ENCODE results near the gene RCAN2. TPM values are rescaled to one million over a fixed set of nuclear protein-coding genes. Genes with fewer than 3 reads are reported as not detected.

RCAN2 gene
- total RNA-seq, 2 experiments from 2014 or later = not detected

DNA sequence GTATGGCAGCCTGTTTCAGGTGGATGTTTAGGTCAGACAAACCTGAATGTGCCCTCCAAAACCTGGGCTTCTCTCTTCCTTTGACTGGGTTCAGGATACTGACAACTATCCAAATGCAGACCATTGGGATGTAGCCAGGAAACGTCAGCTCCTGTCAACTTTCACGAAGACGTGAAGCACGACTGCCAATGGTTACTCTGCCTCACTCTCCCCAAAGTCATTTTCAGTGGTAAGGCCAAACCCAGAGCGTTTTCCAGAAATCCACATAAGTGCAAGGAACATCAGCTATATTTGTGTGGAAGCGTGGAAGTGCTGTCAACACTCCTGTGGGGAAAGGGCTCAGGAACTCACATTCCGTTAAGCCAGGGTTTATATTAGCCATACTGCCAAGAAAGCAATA lies 20.1 kb upstream of the RCAN2 start:
- H4K20me1 ChIP-seq (ENCODE audit: insufficient read depth, low read length) = no peaks in the 10 kb centered on the region
- no peak for TF ChIP-seq CTCF (conservative IDR thresholded peaks at IDR 0.05; ENCODE audit: low read length)
- TF ChIP-seq EZH2phosphoT487 (IDR thresholded peaks at IDR 0.05; ENCODE audit: borderline replicate concordance, low read depth, low read length) = no peak
- intact Hi-C loops (cut with micrococcal nuclease; ENCODE audit: unreplicated experiment) = no loop called here
- no peak for DNase-seq (ENCODE audit: low spot score)
- no peaks in the 10 kb centered on the region for H3K36me3 ChIP-seq (ENCODE audit: insufficient read depth, low read length)
- no TSS peak for BruUV-seq (replicated peaks)
- no peak overlapping the region for H3K27ac ChIP-seq (ENCODE audit: low read depth, low read length, poor library complexity, severe bottlenecking)
- H3K4me2 ChIP-seq (ENCODE audit: low read length) = no peak overlapping the region
- POLR2A ChIA-PET = interaction anchor here (1.0 to 2.1 kb wide), 3 partner anchors 10 to 11 kb away, joined by 3 to 5 read pairs (median 5); no protein-coding TSS in a partner anchor
- no peak overlapping the region for H3K4me3 ChIP-seq (ENCODE audit: low read depth, low read length, poor library complexity, severe bottlenecking)
- no peaks in the 10 kb centered on the region for H3K9me3 ChIP-seq (ENCODE audit: low read length)
- H2AFZ ChIP-seq (ENCODE audit: low read length) = no peak overlapping the region
- H3K9me2 ChIP-seq (ENCODE audit: insufficient read depth, low read length) = no peaks in the 10 kb centered on the region
- no peaks in the 10 kb centered on the region for H3K4me1 ChIP-seq (ENCODE audit: insufficient read depth, low read length, poor library complexity, severe bottlenecking)
- H3K79me2 ChIP-seq (ENCODE audit: insufficient read depth, low read depth, low read length) = no peaks in the 10 kb centered on the region
- CTCF ChIA-PET (ENCODE audit: unreplicated experiment) = no interaction called here

DNA sequence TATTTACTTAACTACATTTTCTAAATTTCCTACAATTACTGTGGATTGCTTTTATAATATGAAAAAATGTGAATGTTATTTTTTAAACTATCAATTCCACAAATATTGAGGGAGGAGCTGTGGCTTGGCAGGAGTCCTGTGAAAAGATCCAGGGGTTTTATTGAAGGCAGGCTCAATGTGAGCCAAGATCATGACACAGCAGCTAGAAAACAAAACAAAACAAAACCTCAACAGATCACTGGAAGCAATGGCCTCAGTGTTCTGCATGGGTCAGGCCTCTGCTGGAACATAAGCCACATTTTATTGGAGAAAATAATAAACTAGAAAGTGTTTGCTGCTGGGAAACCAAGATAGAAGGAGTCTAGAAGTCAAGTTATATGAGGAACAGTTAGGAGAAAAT lies 19.4 kb upstream of the RCAN2 start:
- Histone ChIP-seq H3K79me2 (ENCODE audit: insufficient read depth, low read depth, low read length) (no peaks in the 10 kb centered on the region), H2AFZ (ENCODE audit: low read length) (no peak overlapping the region), H4K20me1 (ENCODE audit: insufficient read depth, low read length) (no peaks in the 10 kb centered on the region), H3K4me3 (ENCODE audit: low read depth, low read length, poor library complexity, severe bottlenecking) (no peak overlapping the region), H3K9me2 (ENCODE audit: insufficient read depth, low read length) (no peaks in the 10 kb centered on the region), H3K27ac (ENCODE audit: low read depth, low read length, poor library complexity, severe bottlenecking) (no peak overlapping the region), H3K4me1 (ENCODE audit: insufficient read depth, low read length, poor library complexity, severe bottlenecking) (no peaks in the 10 kb centered on the region), H3K36me3 (ENCODE audit: insufficient read depth, low read length) (no peaks in the 10 kb centered on the region), H3K4me2 (ENCODE audit: low read length) (no peak overlapping the region), H3K9me3 (ENCODE audit: low read length) (no peaks in the 10 kb centered on the region)
- intact Hi-C loops (cut with micrococcal nuclease; ENCODE audit: unreplicated experiment) = no loop called here
- BruUV-seq (replicated peaks) = no TSS peak
- DNase-seq (ENCODE audit: low spot score) = no peak
- ChIA-PET CTCF (ENCODE audit: unreplicated experiment) (no interaction called here), POLR2A (interaction anchor here (0.8 to 1.1 kb wide), 2 partner anchors 9 kb away, joined by 3 read pairs; no protein-coding TSS in a partner anchor)
- no peak for TF ChIP-seq EZH2phosphoT487 (IDR thresholded peaks at IDR 0.05; ENCODE audit: borderline replicate concordance, low read depth, low read length)
- no peak for TF ChIP-seq CTCF (conservative IDR thresholded peaks at IDR 0.05; ENCODE audit: low read length)

- Histone ChIP-seq H3K4me1 (ENCODE audit: insufficient read depth, low read length, poor library complexity, severe bottlenecking) (no peaks in the 10 kb centered on the region), H2AFZ (ENCODE audit: low read length) (no peak overlapping the region), H3K4me3 (ENCODE audit: low read depth, low read length, poor library complexity, severe bottlenecking) (no peak overlapping the region), H3K9me2 (ENCODE audit: insufficient read depth, low read length) (no peaks in the 10 kb centered on the region), H3K4me2 (ENCODE audit: low read length) (no peak overlapping the region), H3K36me3 (ENCODE audit: insufficient read depth, low read length) (no peaks in the 10 kb centered on the region), H3K9me3 (ENCODE audit: low read length) (no peaks in the 10 kb centered on the region), H4K20me1 (ENCODE audit: insufficient read depth, low read length) (no peaks in the 10 kb centered on the region), H3K79me2 (ENCODE audit: insufficient read depth, low read depth, low read length) (no peaks in the 10 kb centered on the region), H3K27ac (ENCODE audit: low read depth, low read length, poor library complexity, severe bottlenecking) (no peak overlapping the region)
- no peak for TF ChIP-seq EZH2phosphoT487 (IDR thresholded peaks at IDR 0.05; ENCODE audit: borderline replicate concordance, low read depth, low read length)
- no peak for TF ChIP-seq CTCF (conservative IDR thresholded peaks at IDR 0.05; ENCODE audit: low read length)
- BruUV-seq (replicated peaks) = no TSS peak
- no peak for DNase-seq (ENCODE audit: low spot score)
- intact Hi-C loops (cut with micrococcal nuclease; ENCODE audit: unreplicated experiment) = no loop called here
- CTCF ChIA-PET (ENCODE audit: unreplicated experiment) = no interaction called here
- POLR2A ChIA-PET = interaction anchor here (0.8 to 1.1 kb wide), 2 partner anchors 9 kb away, joined by 3 read pairs; no protein-coding TSS in a partner anchor
These were observed 18.8 kb upstream of the RCAN2 start for GRCh38 chr6:46509981-46510510.

Data from OCI-LY7 (cell line).